HG03060 (cell line): ENCODE results near the gene NLGN3.

Experiments
- ATAC-seq: cut with Tn5 transposase; IDR thresholded peaks from one replicate; pipeline ENCODE4 v1.9.1; 2021; ENCODE audit warnings: low read depth, moderate number of reproducible peaks; ENCODE audit not compliant: unreplicated experiment

The NLGN3 gene

GRCh38 chrX:71118032-71118984, 26.3 kb upstream of the NLGN3 start, which contains the start of gene MED12:
Gene MED12 (plus strand): TSS chrX:71118596. CDS start chrX:71118755, 159 bp downstream.
- no peak for ATAC-seq

- no peak for ATAC-seq
These were observed 25.6 kb upstream of the NLGN3 start for GRCh38 chrX:71118985-71119535.

GRCh38 chrX:71128166-71128833, 16.3 kb upstream of the NLGN3 start:
- ATAC-seq: no peak

GRCh38 chrX:71128915-71129765, 15.5 kb upstream of the NLGN3 start:
- ATAC-seq: no peak

DNA sequence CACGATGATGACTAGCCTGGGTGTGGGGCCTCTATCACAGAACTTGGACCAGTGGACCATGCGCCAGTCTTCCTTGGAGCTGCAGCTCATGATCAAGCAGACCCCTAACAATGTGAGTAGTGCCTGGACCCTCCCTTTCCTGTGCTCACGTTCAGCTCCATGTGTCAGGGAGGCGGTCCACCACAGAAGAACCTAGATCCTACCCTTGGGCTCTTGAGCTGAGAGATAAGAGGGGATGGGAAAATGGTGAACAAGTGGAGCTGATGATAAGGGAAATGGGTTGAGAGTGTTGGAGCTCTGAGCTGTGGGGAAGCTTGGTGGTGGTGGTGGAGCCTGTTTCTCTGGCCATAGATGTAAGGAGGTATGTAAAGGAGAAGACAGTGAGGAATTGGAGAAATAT, 13.1 kb upstream of the NLGN3 start:
- no peak for ATAC-seq

DNA sequence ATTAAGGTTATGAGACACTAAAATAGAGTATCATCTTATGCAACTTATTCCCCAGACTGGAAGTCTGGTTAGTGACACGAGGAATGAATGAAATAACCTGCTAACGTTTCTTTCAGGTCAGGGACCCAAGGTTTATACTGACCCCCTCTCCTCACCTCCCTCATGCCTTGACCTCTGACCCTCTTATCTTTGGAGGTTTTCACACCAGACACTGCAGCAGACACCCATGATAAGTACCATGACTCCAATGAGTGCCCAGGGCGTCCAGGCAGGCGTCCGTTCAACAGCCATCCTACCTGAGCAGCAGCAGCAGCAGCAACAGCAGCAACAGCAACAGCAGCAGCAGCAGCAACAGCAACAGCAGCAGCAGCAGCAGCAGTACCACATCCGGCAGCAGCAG, 4.2 kb upstream of the NLGN3 start:
- ATAC-seq: no peak

DNA sequence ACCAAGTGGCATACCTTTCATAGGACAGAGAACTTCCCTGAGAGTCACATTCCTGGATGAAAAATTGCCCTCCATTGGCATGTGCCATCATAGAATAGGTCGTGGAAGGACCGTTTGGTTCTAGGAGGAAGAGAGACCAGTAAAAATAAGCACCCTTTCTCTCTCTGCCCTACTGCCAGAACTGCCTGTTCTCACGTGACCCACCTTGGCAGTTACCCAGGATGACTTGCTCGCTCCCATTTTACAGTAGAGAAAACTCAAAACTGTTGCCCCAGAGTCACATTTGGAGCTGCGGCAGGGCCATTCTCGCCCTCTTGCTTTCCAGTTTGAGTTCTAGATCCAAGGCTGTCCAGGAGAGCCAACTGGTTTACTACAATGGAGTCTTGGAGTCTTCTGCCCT, 1.1 kb upstream of the NLGN3 start:
- no peak for ATAC-seq

DNA sequence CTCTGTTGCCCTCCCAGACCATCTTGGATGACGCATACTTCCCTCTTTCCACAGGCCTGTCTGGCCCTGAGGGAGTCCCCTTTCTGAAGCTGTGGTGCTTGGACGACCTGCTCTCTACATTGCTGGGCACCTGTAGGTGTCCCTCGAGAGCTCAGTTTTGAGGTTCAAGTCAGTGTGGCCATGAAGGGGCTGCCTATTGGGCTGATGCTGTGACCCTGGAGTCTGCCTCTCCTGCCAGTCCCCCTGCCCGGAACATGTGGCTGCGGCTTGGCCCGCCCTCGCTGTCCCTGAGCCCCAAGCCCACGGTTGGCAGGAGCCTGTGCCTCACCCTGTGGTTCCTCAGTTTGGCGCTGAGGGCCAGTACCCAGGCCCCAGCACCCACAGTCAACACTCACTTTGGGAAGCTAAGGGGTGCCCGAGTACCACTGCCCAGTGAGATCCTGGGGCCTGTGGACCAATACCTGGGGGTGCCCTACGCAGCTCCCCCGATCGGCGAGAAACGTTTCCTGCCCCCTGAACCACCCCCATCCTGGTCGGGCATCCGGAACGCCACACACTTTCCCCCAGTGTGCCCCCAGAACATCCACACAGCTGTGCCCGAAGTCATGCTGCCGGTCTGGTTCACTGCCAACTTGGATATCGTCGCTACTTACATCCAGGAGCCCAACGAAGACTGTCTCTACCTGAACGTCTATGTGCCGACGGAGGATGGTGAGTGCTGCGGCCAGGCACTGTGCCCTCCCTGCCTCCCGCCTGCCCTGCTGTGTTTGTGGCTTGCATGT, 3.0 kb downstream of the NLGN3 start:
- no peak for ATAC-seq

GRCh38 chrX:71148278-71148663, 3.6 kb downstream of the NLGN3 start:
- no peak for ATAC-seq

- no peak for ATAC-seq
These were observed 6.7 kb downstream of the NLGN3 start for GRCh38 chrX:71151366-71151765.

DNA sequence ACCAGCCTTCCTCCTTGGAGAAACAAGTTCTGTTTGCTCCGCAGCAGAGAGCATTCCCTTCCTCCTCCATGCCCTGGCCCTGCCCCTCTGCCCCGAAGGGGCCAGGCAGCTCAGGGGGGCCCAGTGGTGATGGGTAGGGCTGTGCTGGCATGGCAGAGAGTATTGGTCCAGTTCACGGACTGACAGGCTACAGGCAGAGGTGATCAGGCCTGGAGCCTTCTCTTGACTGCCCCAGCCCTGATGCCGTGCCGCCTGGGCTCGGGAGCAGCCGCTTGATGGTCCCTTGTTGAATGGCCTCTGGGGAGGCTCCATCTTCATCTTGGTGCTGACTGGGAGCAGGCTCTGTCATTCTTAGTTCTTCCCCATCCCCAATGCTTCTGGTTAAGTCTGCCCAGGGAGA, 9.6 kb downstream of the NLGN3 start:
- no peak for ATAC-seq

- no peak for ATAC-seq
These were observed 10.0 kb downstream of the NLGN3 start for GRCh38 chrX:71154641-71155040.

GRCh38 chrX:71158603-71159002, 14.0 kb downstream of the NLGN3 start:
- ATAC-seq: no peak

DNA sequence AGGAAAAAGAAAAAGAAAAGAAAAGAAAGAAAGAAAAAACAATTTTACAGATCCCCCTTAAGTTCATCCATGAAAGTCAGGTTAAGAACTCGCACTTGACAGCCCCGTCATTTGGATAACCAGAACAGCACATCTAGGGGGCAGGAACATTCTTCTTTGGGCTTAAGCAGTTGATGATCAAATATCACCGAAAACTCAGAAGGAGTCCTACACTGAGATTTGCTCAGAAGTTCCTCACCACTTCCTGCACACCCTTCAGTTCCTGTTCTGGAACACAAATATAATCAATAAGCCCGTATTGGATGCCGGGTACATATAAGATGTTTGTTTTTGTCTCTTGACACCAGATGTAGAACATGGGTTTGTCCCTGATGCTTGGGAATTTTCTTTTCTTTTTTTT, 14.7 kb downstream of the NLGN3 start:
- no peak for ATAC-seq

- ATAC-seq: no peak
These were observed 15.8 kb downstream of the NLGN3 start for GRCh38 chrX:71160475-71160874.

- no peak for ATAC-seq
These were observed 18.3 kb downstream of the NLGN3 start for GRCh38 chrX:71162981-71163380.

DNA sequence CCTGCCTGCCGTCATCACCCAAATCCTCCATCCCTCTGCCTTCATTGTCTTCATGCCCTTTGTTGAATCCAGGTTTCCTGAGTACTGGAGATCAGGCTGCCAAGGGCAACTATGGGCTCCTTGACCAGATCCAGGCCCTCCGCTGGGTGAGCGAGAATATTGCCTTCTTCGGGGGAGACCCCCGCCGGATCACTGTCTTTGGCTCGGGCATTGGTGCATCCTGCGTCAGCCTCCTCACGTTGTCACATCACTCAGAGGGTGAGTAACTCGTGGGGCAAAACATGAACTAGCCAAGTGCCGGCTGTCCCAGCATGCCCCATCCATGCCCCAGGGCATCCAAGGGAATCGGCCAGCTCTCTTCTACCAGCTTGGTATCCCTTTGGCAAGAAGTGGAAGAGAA, 19.4 kb downstream of the NLGN3 start:
- no peak for ATAC-seq

DNA sequence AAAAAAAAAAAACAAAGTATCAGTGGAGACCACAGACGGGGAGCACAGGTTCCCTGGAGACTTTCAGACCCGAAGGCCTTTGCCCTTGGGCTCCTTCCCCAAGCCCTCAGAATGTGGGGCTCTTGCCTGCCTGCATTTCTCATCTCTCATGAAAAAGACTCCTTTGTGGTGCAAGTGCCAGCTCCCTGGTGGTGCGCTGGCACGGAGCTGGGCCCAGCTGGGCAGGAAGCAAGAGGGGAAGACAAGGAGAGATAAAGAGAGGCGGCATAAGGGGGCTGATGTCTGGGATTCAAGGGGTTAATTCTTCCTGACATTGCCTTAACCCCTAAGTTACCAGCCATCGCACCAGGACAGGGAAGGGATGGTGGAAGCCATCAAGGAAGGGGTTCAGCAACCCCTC, 21.8 kb downstream of the NLGN3 start:
- ATAC-seq: no peak

- no peak for ATAC-seq
These were observed 22.6 kb downstream of the NLGN3 start for GRCh38 chrX:71167031-71167781.
